ENCODE measurements around the gene TRAPPC6A. TPM values are rescaled to one million over a fixed set of nuclear protein-coding genes. Genes with fewer than 3 reads are reported as not detected.

TRAPPC6A gene
- total RNA-seq, 1 experiment from 2014 or later: 0.98 TPM

DNA sequence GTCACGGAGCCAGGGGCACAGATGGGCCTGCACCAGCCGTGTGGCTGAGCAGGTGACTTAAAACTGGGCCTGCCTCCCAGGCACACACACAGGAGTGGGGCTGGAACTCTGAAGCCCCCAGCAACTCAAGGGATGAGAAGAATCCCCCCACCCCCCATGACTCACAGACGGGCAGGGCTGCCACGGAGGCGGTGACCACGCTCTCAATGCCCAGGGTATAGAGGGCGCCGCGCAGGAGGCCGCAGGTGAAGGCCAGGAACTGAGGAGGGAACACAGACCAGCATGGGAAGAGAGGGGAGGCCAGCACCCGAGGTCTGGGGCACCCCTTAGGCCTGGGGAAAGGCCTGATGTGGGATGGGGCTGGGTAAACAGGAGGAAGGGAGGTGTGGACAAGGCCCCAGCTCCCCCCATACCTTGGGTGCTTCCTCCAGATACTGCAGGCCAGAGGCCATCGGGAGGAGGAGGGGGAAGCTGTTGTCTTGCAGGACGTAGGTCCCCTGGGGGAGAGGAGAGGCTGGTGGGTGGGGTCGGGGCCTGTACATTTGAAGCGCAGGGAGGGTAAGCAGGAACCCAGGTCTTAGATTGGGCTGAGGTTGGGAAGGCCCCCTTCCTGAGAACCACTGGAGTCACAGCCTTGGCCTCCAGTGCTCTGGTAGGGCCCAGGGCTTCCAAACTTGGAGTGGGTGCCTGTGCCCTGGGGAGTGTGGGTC lies 14.1 kb downstream of the TRAPPC6A start:
- no peak for DNase-seq (ENCODE audit: low read depth)

- DNase-seq (ENCODE audit: low read depth): no peak
Observed at GRCh38 chr19:45163156-45163555, 14.9 kb downstream of the TRAPPC6A start.

GRCh38 chr19:45162608-45163143 lies 15.4 kb downstream of the TRAPPC6A start:
- DNase-seq (ENCODE audit: low read depth): no peak

DNA sequence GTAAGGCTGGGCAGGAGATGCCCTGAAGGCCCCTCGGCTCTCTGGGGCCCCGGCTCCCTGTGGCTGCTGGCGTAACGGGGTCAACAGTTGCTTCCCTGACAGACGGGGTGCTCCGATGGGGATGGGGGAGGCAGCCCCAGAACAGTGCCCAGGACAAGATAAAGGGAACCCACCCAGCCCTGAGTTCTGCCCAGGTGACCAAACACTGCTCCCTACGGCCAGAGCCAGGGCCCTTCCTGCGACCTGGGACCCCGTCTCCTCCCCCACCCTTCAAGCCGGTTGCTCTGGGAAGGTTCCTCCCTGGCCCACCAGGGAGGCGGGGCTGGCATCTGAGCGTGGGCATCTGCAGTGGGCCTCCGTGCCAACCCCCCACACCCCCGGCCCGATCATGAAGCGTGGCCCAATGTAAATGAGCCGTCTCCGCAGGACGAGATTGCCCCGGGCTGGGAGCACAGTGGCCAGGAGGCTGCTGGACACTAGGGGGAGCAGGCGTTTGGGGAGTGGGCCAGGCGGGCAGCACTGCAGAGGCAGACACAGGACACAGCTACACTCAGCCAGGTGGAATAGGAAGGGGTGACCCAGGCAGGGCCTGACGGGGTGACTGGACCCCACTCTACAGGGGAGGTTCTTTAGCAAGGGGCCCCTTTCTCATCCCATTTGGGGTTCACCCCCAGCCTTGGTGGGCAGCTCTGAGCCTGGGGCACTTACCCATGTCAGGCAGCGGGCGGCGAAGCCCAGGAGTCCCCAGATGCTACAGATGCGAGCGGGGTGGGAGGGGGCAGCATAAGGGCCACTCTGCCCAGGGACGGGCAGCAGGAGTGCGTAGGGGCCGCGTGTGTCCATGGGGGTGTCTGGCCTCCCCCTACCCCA lies 16.1 kb downstream of the TRAPPC6A start:
- peak; percentile 37 for DNase-seq (ENCODE audit: low read depth)

DNA sequence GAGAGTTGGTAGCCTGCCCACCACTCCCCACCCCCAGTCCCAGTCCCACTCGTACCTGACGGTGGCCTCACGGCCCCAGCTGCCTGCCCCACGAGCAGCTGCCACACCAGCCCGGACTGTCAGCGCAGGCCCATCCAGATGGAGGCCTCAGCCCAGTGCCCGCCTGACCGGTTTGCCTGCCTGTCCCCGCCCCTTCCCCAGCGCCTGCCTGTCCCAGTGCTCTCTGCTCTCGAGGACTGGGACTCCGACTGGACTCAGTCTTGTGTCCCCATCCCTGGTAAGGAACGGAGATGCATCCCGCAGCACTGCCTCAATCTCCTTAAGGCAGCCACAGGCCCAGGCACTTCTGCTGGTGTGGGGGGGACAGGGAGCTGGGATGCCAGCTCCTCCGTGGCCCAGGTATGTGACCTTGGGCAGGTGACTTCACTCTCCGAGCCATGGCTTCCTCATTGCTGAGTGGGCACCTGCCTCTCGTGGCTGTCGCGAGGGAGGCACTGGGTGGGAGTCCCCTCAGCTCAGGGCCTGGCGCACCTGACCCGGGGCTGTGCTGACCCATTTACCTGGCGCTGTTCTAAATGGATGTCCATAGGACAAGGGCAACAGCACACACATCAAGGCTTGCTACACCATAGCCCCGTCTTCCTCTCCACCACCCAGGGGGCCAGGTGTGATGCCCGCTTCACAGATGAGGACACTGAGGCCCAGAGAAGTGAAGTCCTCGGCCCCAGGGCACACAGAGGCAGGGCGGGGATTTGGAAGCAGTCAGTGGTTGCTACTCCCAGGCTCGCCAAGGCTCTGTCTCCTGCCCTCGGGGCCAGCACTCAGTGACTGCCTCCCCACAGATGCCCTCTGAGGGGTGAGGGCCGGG lies 16.9 kb downstream of the TRAPPC6A start, which contains the start of gene NKPD1:
Gene NKPD1 (minus strand): TSS at position 113 of the 868 bp plus-strand sequence. CDS start 832 bp downstream, outside the sequence.
- no peak for DNase-seq (ENCODE audit: low read depth)

DNA sequence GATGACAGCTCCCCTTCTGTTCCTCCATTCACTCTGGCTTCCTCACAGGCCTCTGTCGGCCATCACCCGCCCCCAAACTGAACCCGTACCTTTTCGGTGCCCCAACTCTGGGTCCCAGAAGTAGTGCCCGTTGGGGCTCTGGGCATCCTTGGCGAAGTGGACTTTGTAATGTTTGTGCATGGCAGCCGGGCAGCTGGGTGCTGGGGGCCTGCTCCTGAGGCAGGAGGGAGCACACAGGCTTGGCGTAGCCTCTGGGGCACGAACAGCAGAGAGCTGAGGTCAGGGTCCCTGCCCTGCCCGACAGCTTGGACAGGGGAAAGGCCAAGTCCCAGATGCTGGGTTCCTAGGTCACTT lies 18.1 kb downstream of the TRAPPC6A start:
- DNase-seq (ENCODE audit: low read depth): no peak

GRCh38 chr19:45159210-45159970 lies 18.6 kb downstream of the TRAPPC6A start:
- no peak for DNase-seq (ENCODE audit: low read depth)

DNA sequence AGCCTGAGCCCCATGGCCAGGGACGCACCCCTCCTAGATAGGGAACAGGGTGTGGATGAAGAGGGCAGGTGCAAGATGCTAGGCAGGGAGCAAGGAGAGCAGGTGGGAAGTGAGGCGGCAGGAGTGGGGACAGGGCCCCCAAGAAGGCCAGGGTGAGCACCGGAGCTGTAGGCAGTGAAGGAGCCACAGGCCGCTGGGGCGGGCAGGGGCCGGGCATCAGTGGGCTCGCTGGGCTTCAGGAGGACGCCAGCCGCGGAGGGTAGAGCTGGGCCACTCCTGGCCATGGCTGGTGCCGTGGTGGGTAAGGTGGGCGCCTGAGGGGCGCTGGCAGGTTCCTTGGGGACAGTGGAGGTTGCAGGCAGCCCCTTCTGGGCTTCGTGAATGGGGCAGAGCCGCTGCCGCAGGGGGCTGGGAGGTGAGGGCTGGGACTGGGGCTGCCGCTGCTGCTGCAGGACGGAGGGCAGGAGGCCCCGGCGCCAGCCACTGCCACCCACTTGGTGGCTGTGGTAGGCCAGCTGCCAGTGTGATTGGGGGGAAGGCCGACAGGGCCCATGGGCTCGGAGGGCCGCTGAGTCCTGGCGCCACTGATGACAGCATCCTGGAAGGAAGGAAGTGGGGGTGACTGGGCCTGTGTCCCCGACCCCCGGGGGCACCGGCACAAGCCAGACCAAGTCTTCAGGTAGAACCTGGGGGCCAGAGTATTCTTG lies 19.4 kb downstream of the TRAPPC6A start:
- no peak for DNase-seq (ENCODE audit: low read depth)

GRCh38 chr19:45156751-45157150 lies 21.3 kb downstream of the TRAPPC6A start:
- DNase-seq (ENCODE audit: low read depth): no peak

- DNase-seq (ENCODE audit: low read depth): no peak
Observed at GRCh38 chr19:45156011-45156630, 21.9 kb downstream of the TRAPPC6A start.

GRCh38 chr19:45154064-45154827 lies 23.8 kb downstream of the TRAPPC6A start:
- peak; percentile 90 for DNase-seq (ENCODE audit: low read depth)

- no peak for DNase-seq (ENCODE audit: low read depth)
Observed at GRCh38 chr19:45153339-45154063, 24.5 kb downstream of the TRAPPC6A start.

- no peak for DNase-seq (ENCODE audit: low read depth)
Observed at GRCh38 chr19:45152504-45153338, 25.3 kb downstream of the TRAPPC6A start.

DNA sequence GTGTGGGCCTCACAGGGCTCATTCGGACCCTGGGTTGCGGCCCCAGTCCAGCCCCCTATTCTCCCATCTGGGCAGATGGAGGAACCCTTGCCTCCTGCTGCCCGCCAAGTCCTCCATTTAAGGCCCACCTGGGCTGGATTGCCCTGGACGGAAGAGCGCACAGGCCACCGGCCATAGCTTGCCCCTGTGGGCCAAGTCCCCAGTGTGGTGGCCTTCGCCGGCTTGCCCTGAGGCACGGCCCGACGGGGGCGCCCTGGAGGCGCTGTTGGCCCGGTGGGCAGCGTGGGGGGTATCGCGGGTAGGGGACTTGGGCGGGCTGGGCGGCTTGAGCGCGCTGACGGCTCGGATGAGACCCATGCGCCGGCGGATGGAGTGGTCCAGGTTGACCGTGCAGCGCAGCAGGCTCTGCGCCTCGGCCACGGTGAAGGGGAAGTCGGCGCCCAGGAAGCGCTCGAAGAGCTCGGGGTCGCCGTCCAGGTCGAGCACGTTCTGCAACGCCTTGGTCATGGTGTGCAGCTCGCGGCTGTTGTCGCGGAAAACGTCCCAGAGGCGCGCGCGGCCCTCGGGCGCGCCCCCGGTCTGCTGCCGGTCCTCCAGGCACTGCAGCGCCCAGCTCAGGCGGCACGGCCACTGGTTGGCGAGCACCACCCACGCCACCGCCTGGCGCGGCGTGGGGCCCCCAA lies 26.1 kb downstream of the TRAPPC6A start:
- DNase-seq (ENCODE audit: low read depth): no peak

DNA sequence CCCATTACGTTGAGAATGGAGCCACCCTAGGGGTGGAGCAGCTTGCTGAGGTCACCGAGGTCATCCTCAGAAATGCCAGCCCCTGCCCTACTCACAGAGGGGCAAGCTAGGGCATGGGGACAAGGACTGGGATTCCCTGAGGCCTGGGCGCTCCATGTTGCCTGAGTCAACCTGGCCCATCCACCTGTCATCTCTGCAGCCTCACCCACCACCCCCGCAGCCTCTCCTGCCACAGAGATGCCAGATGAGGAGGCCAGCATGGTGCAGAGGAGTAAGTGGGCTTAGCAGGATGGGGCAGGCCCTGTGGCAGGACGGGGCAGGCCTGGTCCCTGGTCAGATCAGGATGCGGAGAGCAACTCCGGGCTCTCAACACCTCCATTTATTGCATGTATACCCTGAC lies 26.7 kb downstream of the TRAPPC6A start:
- no peak for DNase-seq (ENCODE audit: low read depth)

DNA sequence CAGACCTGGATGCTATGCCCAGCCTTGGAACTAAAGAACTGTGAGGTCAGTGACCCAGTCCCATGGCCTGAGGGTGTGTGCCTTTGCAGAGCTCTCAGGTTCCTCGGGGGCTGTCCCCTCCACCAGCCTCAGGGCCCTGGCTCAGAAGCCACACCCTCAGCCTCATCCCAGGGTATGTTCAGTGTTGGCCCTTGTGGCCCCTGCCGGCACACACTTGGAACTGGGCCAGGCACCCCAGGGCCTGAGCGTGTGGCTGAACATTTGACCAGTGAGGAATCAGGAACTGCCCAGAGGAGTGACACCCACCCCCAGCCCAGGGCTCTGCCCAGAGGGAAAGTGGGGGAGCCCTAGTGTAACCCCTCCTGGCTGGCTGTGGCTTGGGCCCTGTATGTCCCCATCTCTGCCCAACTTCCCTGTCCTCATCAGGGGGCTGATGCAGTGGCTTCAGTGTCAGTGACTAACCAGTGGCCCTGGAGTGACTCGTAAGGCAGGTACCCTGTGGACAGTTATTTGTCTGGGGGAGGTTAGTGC lies 27.2 kb downstream of the TRAPPC6A start:
- no peak for DNase-seq (ENCODE audit: low read depth)

Data from HT1080 (cell line).